Gastrocnemius medialis (tissue), 4 donors: Measurements from ENCODE around the gene PTPN22.

ENCODE experiments used
- POLR2A ChIP-seq, 2 donors: fragments of 450-650 bp; IDR thresholded peaks; one replicate each; pipeline ENCODE4 v1.6.1; 2017; ENCODE audit warnings: antibody characterized with exemption in 2 of 2, mild to moderate bottlenecking in 2 of 2, moderate library complexity in 2 of 2
- TF ChIP-seq, protein P1 (sequence below), 5 experiments: fragments of 450-650 bp in 3 of 5; fragments of 200-600 bp in 2 of 5; sonication (generic) in 2 of 5; IDR thresholded peaks in 4 of 5; conservative IDR thresholded peaks in 1 of 5; 1 replicate in 4 of 5; 2 replicates in 1 of 5; pipeline ENCODE4 v1.5.1; 2016 to 2019; ENCODE audit warnings: antibody characterized with exemption in 5 of 5, mild to moderate bottlenecking in 3 of 5, moderate library complexity in 3 of 5

DNA sequence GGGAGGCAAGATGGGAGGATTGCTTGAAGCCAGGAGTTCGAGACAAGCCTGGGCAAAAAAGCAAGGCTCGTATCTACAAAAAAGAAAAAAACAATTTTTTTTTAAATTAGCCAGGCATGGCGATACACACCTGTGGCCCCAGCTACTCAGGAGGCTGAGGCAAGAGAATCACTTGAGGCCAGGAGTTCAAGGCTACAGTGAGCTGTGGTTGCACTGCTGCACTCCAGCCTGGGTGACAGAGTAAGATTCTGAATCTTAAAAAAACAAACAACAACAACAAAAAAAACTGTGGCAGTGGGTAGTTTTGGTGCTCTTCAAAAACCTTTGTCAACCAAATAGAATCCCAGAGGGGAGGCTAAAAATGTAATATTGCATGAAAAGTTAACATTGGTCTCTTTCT, 734 bp downstream of the PTPN22 start:
- TF ChIP-seq, protein P1, sequence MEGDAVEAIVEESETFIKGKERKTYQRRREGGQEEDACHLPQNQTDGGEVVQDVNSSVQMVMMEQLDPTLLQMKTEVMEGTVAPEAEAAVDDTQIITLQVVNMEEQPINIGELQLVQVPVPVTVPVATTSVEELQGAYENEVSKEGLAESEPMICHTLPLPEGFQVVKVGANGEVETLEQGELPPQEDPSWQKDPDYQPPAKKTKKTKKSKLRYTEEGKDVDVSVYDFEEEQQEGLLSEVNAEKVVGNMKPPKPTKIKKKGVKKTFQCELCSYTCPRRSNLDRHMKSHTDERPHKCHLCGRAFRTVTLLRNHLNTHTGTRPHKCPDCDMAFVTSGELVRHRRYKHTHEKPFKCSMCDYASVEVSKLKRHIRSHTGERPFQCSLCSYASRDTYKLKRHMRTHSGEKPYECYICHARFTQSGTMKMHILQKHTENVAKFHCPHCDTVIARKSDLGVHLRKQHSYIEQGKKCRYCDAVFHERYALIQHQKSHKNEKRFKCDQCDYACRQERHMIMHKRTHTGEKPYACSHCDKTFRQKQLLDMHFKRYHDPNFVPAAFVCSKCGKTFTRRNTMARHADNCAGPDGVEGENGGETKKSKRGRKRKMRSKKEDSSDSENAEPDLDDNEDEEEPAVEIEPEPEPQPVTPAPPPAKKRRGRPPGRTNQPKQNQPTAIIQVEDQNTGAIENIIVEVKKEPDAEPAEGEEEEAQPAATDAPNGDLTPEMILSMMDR (IDR thresholded peaks at IDR 0.05 in 4 of 5, conservative IDR thresholded peaks at IDR 0.05 in 1 of 5), result no peak
- TF ChIP-seq POLR2A (IDR thresholded peaks at IDR 0.05), result no peak
